Heart left ventricle (tissue), 16 donors: Measurements from ENCODE around the gene KLHL20. TPM values are rescaled to one million over a fixed set of nuclear protein-coding genes. Genes with fewer than 3 reads are reported as not detected.
"Not testable (repeated sequence)": the region's sequence is repeated elsewhere in the genome, so short reads cannot be mapped to it uniquely, and the experiment has no call there.

ENCODE experiments used
- ATAC-seq, 4 donors: fragments of 200-7000 bp; cut with Tn5 transposase; one replicate each; pipeline ENCODE4 v1.9.1; 2020 to 2022; ENCODE audit warnings: moderate library complexity in 4 of 4, mild to moderate bottlenecking in 3 of 4, moderate number of reproducible peaks in 1 of 4
- DNase-seq, 5 donors: peaks; one replicate each; pipeline ENCODE4 v3.0.0-alpha.2; 2020
- H3K27ac ChIP-seq, 12 donors: fragments of 200-600 bp; sonication (generic) in 4 of 12; one replicate each; pipeline versions ENCODE4 v1.5.0 to v1.8.0; 2016 to 2022; ENCODE audit warnings: mild to moderate bottlenecking in 2 of 12
- H3K27me3 ChIP-seq, 9 donors: fragments of 200-600 bp; sonication (generic) in 2 of 9; one replicate each; pipeline versions ENCODE4 v1.5.1 to v1.8.0; 2016 to 2022; ENCODE audit warnings: mild to moderate bottlenecking in 3 of 9
- H3K36me3 ChIP-seq, 9 donors: fragments of 200-600 bp; sonication (generic) in 2 of 9; one replicate each; pipeline versions ENCODE4 v1.5.0 to v1.8.0; 2018 to 2022; ENCODE audit warnings: mild to moderate bottlenecking in 2 of 9
- H3K4me1 ChIP-seq, 12 donors: fragments of 200-600 bp; sonication (generic) in 4 of 12; one replicate each; pipeline versions ENCODE4 v1.5.0 to v1.8.0; 2016 to 2022; ENCODE audit warnings: mild to moderate bottlenecking in 3 of 12
- H3K4me3 ChIP-seq, 12 donors: fragments of 200-600 bp; sonication (generic) in 4 of 12; one replicate each; pipeline versions ENCODE4 v1.5.0 to v1.8.0; 2017 to 2022; ENCODE audit warnings: mild to moderate bottlenecking in 9 of 12, moderate library complexity in 4 of 12
- H3K9me3 ChIP-seq, 12 donors: fragments of 200-600 bp; sonication (generic) in 4 of 12; one replicate each; pipeline versions ENCODE4 v1.5.0 to v1.8.0; 2016 to 2022; ENCODE audit warnings: mild to moderate bottlenecking in 1 of 12
- POLR2A ChIP-seq, 2 donors: fragments of 450-650 bp; IDR thresholded peaks; one replicate each; pipeline ENCODE4 v1.6.1; 2017; ENCODE audit warnings: antibody characterized with exemption in 2 of 2, mild to moderate bottlenecking in 2 of 2, moderate library complexity in 2 of 2
- WGBS, 4 donors: extraction: QIAGEN DNeasy Blood & Tissue Kit in 2 of 4; methylation state at CpG; one replicate each; pipeline versions ENCODE4 v1.1.5 to v1.1.7; 2013 to 2018; 5-methylcytosine and 5-hydroxymethylcytosine counted together
- intact Hi-C, 10 donors: fragments of 100-400 bp; cut with DNase I; formaldehyde crosslinking; loops; one replicate each; pipeline versions ENCODE4 v1.11.1 to v1.14.2; 2022
- polyA plus RNA-seq, 2 donors: library from polyadenylated mRNA; stranded (reverse); fragments of 200-250 nt; gene quantifications; one replicate each; pipeline ENCODE4 v1.2.3, GENCODE V29; 2013
- total RNA-seq, 9 donors: library from RNA; depleted of rRNA in 2 of 9; stranded (reverse); fragments of >200 nt in 2 of 9; fragmentation: NEBNext Ultra II Directional in 3 of 9; extraction: Animal tissue kit (Norgen Biotek cat#: 25700) in 3 of 9; gene quantifications; one replicate each; pipeline versions ENCODE4 v1.1.0 to v1.2.4, GENCODE V29; 2016 to 2023
- TF ChIP-seq, protein P1 (sequence below), 12 donors: fragments of 200-600 bp; sonication (generic) in 4 of 12; IDR thresholded peaks; one replicate each; pipeline versions ENCODE4 v1.5.0 to v1.8.0; 2018 to 2022; ENCODE audit warnings: antibody characterized with exemption in 12 of 12, mild to moderate bottlenecking in 5 of 12
- donor health status: ischemic (EF 13 %, LVEDD 7.1; RV severe dilation, severe dysfunction).
- donor health status: healthy with polysubstance abuse.
- donor health status: DM: no; HTN: yes; CAD: no.
- donor health status: DM: no; HTN: no; CAD: no.
- donor health status: ischemic (EF 25% LVEDD 6.9; RV normal size, moderate dysfunction).
- donor health status: ischemic (EF 25% LVEDD 5.7; RV mildly dilated, moderate dysfunction).
- donor health status: healthy.
- donor health status: DM: yes; HTN: yes; CAD: no.
- donor health status: ischemic (EF 35%, LVEDD 5.7; RV mildly dilated, moderate dysfunction).
- donor health status: nonischemic (EF 11% LVEDD 7.7; RV severe dilation, severe dysfunction).
- donor health status: DM: yes; HTN: yes; CAD: no.
- donor health status: PGD.
- donor health status: ischemic (EF 29% LVEDD 5.4; RV normal size, mild dysfunction).
- donor health status: nonischemic (EF 23%, LVEDD 6.1; RV moderate dilation, normal function).

Gene KLHL20
- total and polyA plus RNA-seq, 11 donors, result 4.2 to 20.1 (median 16.7) TPM

DNA sequence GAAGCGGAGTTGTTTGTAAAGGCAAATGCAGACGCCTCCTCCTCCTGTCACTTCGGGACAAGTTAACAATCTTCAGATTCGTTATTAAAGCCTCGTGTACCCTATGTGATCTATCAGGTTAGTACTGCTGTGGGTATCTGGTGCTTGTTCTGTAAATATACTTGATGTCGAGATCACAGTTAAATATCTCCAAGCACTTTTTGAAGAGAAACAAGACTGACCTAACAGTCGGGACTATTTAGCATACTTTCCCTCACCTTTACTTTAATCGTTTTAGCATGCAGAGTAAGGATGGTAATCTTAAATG lies 710 bp downstream of the KLHL20 start:
- H3K36me3 ChIP-seq, result peaks cover 0 to 20% (median 0%) of the 10 kb centered on the region in 9 donors
- peak overlapping the region; percentile 73 to 95 (median 81) for H3K4me3 ChIP-seq
- no peaks in the 10 kb centered on the region for H3K9me3 ChIP-seq
- intact Hi-C loops, result loop anchor here in 9 of 10 donors (2.0 to 10.0 kb wide), 8 partner anchors 107 to 285 kb away; partner anchors contain the start of genes PRDX6 (in 4 of the 9), CENPL (in 2 of the 9), DARS2 (in 2 of the 9) and SLC9C2 (in 1 of the 9)
- WGBS, 4 donors, result 0% methylated on average over 8 of the region's 8 CpGs
- DNase-seq, result no peak
- H3K27ac ChIP-seq, result peak overlapping the region; percentile 76 to 95 (median 90)
- no peak for TF ChIP-seq POLR2A (IDR thresholded peaks at IDR 0.05)
- TF ChIP-seq, protein P1, sequence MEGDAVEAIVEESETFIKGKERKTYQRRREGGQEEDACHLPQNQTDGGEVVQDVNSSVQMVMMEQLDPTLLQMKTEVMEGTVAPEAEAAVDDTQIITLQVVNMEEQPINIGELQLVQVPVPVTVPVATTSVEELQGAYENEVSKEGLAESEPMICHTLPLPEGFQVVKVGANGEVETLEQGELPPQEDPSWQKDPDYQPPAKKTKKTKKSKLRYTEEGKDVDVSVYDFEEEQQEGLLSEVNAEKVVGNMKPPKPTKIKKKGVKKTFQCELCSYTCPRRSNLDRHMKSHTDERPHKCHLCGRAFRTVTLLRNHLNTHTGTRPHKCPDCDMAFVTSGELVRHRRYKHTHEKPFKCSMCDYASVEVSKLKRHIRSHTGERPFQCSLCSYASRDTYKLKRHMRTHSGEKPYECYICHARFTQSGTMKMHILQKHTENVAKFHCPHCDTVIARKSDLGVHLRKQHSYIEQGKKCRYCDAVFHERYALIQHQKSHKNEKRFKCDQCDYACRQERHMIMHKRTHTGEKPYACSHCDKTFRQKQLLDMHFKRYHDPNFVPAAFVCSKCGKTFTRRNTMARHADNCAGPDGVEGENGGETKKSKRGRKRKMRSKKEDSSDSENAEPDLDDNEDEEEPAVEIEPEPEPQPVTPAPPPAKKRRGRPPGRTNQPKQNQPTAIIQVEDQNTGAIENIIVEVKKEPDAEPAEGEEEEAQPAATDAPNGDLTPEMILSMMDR (IDR thresholded peaks at IDR 0.05), result no peak
- peaks cover 0 to 10% (median 0%) of the 10 kb centered on the region in 9 donors for H3K27me3 ChIP-seq
- ATAC-seq, result no peak
- H3K4me1 ChIP-seq, result peaks cover 0 to 30% (median 19%) of the 10 kb centered on the region in 12 donors

DNA sequence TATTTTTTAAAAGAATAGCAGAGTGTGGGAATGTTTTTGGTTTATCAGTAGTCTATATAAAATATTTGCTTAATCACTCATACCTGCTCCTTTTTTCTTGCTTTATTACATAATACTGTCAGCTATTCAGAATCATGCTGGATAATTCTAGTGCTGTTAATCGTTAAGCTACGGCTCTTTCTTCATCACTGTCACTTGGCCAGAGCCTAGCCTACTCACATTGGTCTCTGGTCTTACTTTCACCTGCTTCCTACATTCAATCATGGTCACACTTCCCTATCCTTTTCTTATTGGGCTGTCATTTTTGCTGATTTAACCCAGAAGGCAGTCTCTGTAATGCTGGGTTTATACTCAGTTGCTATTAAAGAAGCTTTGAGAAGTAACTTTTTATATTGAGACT lies 2.5 kb downstream of the KLHL20 start:
- TF ChIP-seq POLR2A (IDR thresholded peaks at IDR 0.05), result no peak
- TF ChIP-seq, protein P1 (IDR thresholded peaks at IDR 0.05), result no peak
- no peak overlapping the region for H3K4me3 ChIP-seq
- H3K9me3 ChIP-seq, result no peaks in the 10 kb centered on the region
- peaks cover 0 to 4% (median 0%) of the 10 kb centered on the region in 9 donors for H3K27me3 ChIP-seq
- intact Hi-C loops, result loop anchor here in 7 of 10 donors (5.0 to 10.0 kb wide), 6 partner anchors 105 to 282 kb away; partner anchors contain the start of genes PRDX6 (in 3 of the 7), CENPL (in 2 of the 7), DARS2 (in 2 of the 7) and SLC9C2 (in 1 of the 7)
- WGBS, 4 donors, result 69 to 81% (median 79%) methylated on average over 2 of the region's 2 CpGs
- peaks cover 0 to 24% (median 0%) of the 10 kb centered on the region in 9 donors for H3K36me3 ChIP-seq
- no peak overlapping the region for H3K27ac ChIP-seq
- DNase-seq (no peak), ATAC-seq (no peak)
- peaks cover 0 to 30% (median 19%) of the 10 kb centered on the region in 12 donors for H3K4me1 ChIP-seq

DNA sequence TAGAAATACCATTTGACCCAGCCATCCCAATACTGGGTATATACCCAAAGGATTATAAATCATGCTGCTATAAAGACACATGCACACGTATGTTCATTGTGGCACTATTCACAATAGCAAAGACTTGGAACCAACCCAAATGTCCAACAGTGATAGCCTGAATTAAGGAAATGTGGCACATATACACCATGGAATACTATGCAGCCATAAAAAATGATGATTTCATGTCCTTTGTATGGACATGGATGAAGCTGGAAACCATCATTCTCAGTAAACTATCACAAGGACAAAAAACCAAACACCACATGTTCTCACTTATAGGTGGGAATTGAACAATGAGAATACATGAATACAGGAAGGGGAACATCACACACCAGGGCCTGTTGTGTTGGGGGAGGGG lies 16.6 kb downstream of the KLHL20 start:
- WGBS, 4 donors, result 87 to 93% (median 92%) methylated on average over 1 of the region's 1 CpG
- Histone ChIP-seq H3K9me3 (peaks cover 0 to 14% (median 0%) of the 10 kb centered on the region in 12 donors), H3K36me3 (peaks cover 0 to 41% (median 29%) of the 10 kb centered on the region in 9 donors)
- H3K27me3 ChIP-seq, ATAC-seq, DNase-seq, intact Hi-C loops, H3K4me1 ChIP-seq, H3K27ac ChIP-seq, H3K4me3 ChIP-seq: not testable (repeated sequence)

DNA sequence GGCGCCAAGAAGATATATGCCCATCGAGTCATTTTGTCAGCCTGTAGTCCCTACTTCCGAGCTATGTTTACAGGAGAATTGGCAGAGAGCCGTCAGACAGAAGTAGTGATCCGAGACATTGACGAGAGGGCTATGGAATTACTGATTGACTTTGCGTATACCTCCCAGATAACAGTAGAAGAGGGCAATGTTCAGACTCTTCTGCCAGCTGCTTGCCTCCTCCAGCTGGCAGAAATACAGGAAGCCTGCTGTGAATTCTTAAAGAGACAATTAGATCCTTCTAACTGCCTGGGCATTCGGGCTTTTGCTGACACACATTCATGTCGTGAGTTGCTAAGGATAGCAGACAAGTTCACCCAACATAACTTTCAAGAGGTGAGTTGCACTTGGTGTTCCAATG lies 19.1 kb downstream of the KLHL20 start:
- 60 to 68% (median 64%) methylated on average over 9 of the region's 9 CpGs for WGBS, 4 donors

DNA sequence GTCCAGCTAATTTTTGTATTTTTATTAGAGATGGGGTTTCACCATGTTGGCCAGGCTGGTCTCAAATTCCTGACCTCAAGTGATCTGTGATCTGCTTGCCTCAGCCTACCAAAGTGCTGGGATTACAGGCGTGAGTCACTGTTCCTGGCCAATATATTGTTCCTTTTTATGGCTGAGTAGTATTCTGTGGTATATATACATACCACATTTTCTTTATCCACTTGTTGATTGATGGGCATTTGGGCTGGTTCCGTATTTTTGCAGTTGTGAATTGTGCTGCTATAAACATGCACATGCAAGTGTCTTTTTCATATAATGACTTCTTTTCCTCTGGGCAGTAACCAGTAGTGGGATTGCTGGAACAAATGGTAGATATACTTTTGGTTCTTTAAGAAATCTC lies 21.3 kb downstream of the KLHL20 start:
- H3K4me3 ChIP-seq, H3K27ac ChIP-seq, DNase-seq, ATAC-seq, H3K27me3 ChIP-seq, H3K4me1 ChIP-seq, intact Hi-C loops: not testable (repeated sequence)
- Histone ChIP-seq H3K36me3 (peaks cover 0 to 54% (median 25%) of the 10 kb centered on the region in 9 donors), H3K9me3 (peaks cover 0 to 23% (median 0%) of the 10 kb centered on the region in 12 donors)
- 93 to 98% (median 97%) methylated on average over 2 of the region's 2 CpGs for WGBS, 4 donors

More for the DNA sequence above, 19.1 kb downstream of the KLHL20 start:
- H3K4me1 ChIP-seq, result no peaks in the 10 kb centered on the region
- H3K27me3 ChIP-seq, result no peaks in the 10 kb centered on the region
- no peak overlapping the region for H3K4me3 ChIP-seq
- H3K36me3 ChIP-seq, result peaks cover 0 to 51% (median 22%) of the 10 kb centered on the region in 9 donors
- intact Hi-C loops, result no loop called here
- no peak for TF ChIP-seq POLR2A (IDR thresholded peaks at IDR 0.05)
- TF ChIP-seq, protein P1 (IDR thresholded peaks at IDR 0.05), result no peak
- peaks cover 0 to 27% (median 0%) of the 10 kb centered on the region in 12 donors for H3K9me3 ChIP-seq
- DNase-seq (peak in 1 of 5 donors; percentile 22), ATAC-seq (peak in 2 of 4 donors; percentile 80 to 84)
- H3K27ac ChIP-seq, result no peak overlapping the region
